Measurements from ENCODE around the gene TSC22D1.
"Not testable (repeated sequence)": the region's sequence is repeated elsewhere in the genome, so short reads cannot be mapped to it uniquely, and the experiment has no call there.

DNA sequence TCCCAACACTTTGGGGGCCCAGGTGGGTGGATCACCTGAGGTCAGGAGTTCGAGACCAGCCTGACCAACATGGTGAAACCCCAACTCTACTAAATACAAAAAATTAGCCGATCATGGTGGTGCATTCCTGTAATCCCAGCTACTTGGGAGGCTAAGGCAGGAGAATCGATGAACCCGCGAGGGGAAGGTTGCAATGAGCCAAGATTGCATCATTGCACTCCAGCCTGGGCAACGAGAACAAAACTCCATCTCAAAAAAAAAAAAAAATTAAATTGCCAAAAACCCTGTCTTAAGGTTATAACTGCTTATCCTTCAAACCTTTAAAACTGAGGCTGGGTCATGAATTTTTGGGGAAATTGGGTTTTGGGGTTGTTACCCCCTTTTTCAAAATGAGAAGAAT is 13.3 kb downstream of the TSC22D1 start:
- not testable (repeated sequence) for TF ChIP-seq CTCF (conservative IDR thresholded peaks at IDR 0.05; ENCODE audit: low read depth, low read length); EZH2 (IDR thresholded peaks at IDR 0.05; ENCODE audit: low read length, unreplicated experiment); EZH2phosphoT487 (IDR thresholded peaks at IDR 0.05; ENCODE audit: borderline replicate concordance, low read length)
